CD4-positive, alpha-beta T cell treated with Interleukin-17A for 1 hour (primary cell): ENCODE measurements around the gene NSUN5.
"Not testable (repeated sequence)": the region's sequence is repeated elsewhere in the genome, so short reads cannot be mapped to it uniquely, and the experiment has no call there.

Source experiments
- DNase-seq: peaks from one replicate; pipeline ENCODE4 v3.0.0-alpha.2; 2020

NSUN5 gene

DNA sequence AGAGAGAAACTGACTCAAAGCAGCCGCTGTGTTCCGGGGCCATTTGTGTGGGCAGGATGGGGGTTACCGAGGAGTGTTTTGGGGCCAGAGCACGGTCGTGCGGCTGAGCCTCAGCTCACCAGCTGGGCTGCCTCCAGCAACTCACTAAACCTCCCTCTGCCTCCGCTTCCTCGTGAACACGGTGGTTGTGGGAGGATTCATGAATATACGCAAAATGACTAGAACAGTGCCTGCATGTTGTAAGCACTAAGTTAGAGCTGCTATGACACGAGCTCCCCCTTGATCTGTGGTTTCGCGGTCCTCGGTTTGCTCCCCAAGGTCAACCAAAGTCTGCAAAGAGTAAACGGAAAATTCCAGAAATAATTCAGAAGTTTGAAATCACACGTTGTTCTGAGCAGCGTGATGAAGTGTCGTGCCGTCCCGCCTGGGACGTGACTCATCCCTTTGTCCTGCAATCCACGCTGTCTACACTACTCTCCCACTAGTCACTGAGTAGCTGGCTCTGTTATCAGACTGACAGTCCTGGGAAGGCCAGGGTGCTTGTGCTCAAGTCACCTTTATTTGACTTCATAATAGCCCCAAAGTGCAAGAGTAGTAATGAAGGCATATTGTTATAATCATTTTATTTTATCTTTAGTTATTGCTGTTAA lies 41.8 kb downstream of the NSUN5 start:
- not testable (repeated sequence) for DNase-seq

GRCh38 chr7:73262416-73262815 lies 46.2 kb downstream of the NSUN5 start:
- not testable (repeated sequence) for DNase-seq
